ENCODE results near the gene SLC22A23. TPM values are rescaled to one million over a fixed set of nuclear protein-coding genes. Genes with fewer than 3 reads are reported as not detected.

The SLC22A23 gene
- total RNA-seq, 6 donors from 2014 or later: 18.2 to 73.1 (median 28.3) TPM

DNA sequence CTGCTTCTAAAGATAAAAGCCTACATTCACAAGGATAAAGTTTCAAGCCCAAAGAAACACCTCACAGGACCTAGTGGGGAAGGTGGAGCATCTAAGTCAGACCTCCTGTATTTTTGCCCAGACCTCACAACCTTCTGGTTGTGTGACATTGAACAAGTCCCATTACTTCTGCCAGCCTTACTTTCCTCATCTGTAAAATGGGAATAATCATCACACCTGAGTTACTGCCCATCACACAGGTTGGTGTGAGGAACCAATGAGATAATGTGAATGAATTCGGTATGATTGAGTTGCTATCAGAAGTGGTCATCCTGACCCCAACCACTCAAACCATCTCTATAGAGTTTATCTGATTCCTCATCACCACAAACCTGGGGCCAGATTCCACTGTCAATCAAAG, 11.1 kb upstream of the SLC22A23 start:
- no peak for ATAC-seq (ENCODE audit: low FRiP score in 2 of 2)
- Histone ChIP-seq H3K9me3 (no peaks in the 10 kb centered on the region), H3K36me3 (no peaks in the 10 kb centered on the region), H3K27me3 (no peaks in the 10 kb centered on the region), H3K27ac (no peak overlapping the region), H3K4me1 (peaks cover 0 to 4% (median 0%) of the 10 kb centered on the region in 4 donors), H3K4me3 (no peak overlapping the region)
- DNase-seq: no peak
- TF ChIP-seq, protein P1, sequence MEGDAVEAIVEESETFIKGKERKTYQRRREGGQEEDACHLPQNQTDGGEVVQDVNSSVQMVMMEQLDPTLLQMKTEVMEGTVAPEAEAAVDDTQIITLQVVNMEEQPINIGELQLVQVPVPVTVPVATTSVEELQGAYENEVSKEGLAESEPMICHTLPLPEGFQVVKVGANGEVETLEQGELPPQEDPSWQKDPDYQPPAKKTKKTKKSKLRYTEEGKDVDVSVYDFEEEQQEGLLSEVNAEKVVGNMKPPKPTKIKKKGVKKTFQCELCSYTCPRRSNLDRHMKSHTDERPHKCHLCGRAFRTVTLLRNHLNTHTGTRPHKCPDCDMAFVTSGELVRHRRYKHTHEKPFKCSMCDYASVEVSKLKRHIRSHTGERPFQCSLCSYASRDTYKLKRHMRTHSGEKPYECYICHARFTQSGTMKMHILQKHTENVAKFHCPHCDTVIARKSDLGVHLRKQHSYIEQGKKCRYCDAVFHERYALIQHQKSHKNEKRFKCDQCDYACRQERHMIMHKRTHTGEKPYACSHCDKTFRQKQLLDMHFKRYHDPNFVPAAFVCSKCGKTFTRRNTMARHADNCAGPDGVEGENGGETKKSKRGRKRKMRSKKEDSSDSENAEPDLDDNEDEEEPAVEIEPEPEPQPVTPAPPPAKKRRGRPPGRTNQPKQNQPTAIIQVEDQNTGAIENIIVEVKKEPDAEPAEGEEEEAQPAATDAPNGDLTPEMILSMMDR (IDR thresholded peaks at IDR 0.05): no peak
- TF ChIP-seq POLR2A (IDR thresholded peaks at IDR 0.05) (no peak), POLR2AphosphoS5 (IDR thresholded peaks at IDR 0.05) (no peak), EP300 (IDR thresholded peaks at IDR 0.05) (no peak)
- 62 to 100% methylated on average over 1 of the region's 1 CpG for WGBS, 2 donors

DNA sequence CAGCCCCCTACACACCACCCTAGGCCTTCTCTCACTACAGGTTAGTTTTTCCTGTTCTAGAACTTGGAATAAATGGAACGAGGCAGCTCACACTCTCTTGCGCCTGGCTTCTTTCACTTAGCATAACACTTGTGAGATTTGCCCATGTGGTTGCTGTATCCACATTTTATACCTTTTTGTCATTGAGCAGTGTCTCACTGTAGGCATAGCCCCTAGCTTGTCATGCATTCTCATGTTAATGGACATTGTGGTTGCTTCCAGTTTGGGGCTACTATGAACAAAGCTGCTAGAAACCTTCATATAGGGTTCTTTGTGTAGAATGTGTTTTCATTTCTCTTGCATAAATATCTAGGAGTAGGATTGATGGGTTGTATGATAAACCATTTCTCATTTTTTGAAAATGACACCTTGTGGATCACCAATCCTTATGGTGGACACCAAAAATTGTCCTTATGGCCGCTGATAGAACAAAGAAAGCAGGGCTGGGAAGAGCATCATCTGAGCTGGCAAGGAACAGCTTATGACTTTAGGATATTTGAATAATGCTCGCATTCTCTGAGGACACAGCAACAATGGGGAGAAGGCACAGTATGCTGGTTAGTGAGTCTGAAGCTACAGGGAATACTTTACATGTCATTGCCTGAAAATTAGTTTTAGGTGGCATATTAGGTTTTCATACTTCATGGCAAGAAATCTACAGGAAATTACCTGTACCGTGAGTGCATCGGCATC, 9.8 kb upstream of the SLC22A23 start:
- Histone ChIP-seq H3K27ac (no peak overlapping the region), H3K4me1 (peaks cover 0 to 3% (median 0%) of the 10 kb centered on the region in 4 donors), H3K4me3 (no peak overlapping the region), H3K9me3 (no peaks in the 10 kb centered on the region), H3K36me3 (no peaks in the 10 kb centered on the region), H3K27me3 (no peaks in the 10 kb centered on the region)
- 89 to 90% methylated on average over 6 of the region's 6 CpGs for WGBS, 2 donors
- DNase-seq (no peak), ATAC-seq (ENCODE audit: low FRiP score in 2 of 2) (no peak)
- TF ChIP-seq, protein P1 (IDR thresholded peaks at IDR 0.05): no peak
- TF ChIP-seq POLR2A (IDR thresholded peaks at IDR 0.05) (no peak), EP300 (IDR thresholded peaks at IDR 0.05) (no peak), POLR2AphosphoS5 (IDR thresholded peaks at IDR 0.05) (no peak)

- Histone ChIP-seq H3K27me3 (peaks cover 0 to 8% (median 0%) of the 10 kb centered on the region in 4 donors), H3K9me3 (no peaks in the 10 kb centered on the region), H3K4me1 (peaks cover 3 to 22% (median 14%) of the 10 kb centered on the region in 4 donors), H3K27ac (no peak overlapping the region), H3K36me3 (no peaks in the 10 kb centered on the region), H3K4me3 (no peak overlapping the region)
- no peak for ATAC-seq (ENCODE audit: low FRiP score in 2 of 2)
- no peak for TF ChIP-seq POLR2A (IDR thresholded peaks at IDR 0.05)
- no peak for TF ChIP-seq POLR2AphosphoS5 (IDR thresholded peaks at IDR 0.05)
- TF ChIP-seq, protein P1 (IDR thresholded peaks at IDR 0.05): no peak
- TF ChIP-seq EP300 (IDR thresholded peaks at IDR 0.05): no peak
- DNase-seq: no peak
- 75 to 82% methylated on average over 1 of the region's 1 CpG for WGBS, 2 donors
Observed at GRCh38 chr6:3460253-3460652, 3.4 kb upstream of the SLC22A23 start.

DNA sequence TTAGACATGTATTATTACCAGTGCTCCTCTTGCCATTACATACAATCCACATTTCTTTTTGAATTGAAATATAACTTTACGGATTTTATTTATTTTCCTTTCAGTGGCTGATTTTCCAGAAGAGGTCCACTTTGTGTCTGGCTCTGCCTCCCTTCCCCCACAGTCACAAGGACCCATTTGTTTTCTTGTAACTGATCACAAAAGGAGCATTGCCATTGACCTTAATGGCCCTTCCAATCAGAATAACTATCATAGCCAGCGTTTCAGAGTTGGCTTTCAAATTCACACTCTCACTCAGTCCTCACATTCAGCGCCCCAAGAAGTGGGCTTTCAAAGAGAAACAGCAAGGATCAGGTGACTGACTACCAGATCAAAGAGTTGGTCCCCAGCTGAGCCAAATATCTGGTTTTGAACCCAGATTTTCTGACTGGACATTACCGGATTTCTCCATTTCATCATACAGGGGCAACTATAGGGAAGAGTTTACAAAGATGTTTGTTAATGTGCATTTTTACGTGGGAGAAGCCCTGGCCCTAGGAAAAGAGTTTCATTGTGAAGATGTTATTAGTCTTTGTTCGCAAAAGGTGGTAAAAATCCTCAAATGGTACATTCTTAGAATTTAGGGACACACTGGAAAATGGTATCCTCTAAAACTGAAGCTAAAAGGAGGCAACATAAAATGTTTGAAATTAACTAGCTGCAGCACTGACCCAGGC, 2.0 kb upstream of the SLC22A23 start:
- no peak overlapping the region for H3K27ac ChIP-seq
- H3K4me3 ChIP-seq: no peak overlapping the region
- peaks cover 0 to 9% (median 0%) of the 10 kb centered on the region in 4 donors for H3K27me3 ChIP-seq
- TF ChIP-seq, protein P1 (IDR thresholded peaks at IDR 0.05): no peak
- TF ChIP-seq POLR2AphosphoS5 (IDR thresholded peaks at IDR 0.05) (no peak), EP300 (IDR thresholded peaks at IDR 0.05) (no peak), POLR2A (IDR thresholded peaks at IDR 0.05) (no peak)
- no peaks in the 10 kb centered on the region for H3K36me3 ChIP-seq
- DNase-seq (no peak), ATAC-seq (ENCODE audit: low FRiP score in 2 of 2) (no peak)
- peaks cover 3 to 34% (median 21%) of the 10 kb centered on the region in 4 donors for H3K4me1 ChIP-seq
- 82 to 85% methylated on average over 6 of the region's 6 CpGs for WGBS, 2 donors
- no peaks in the 10 kb centered on the region for H3K9me3 ChIP-seq
